Left lung (tissue), 10 donors: ENCODE results near the gene FMNL2. TPM values are rescaled to one million over a fixed set of nuclear protein-coding genes. Genes with fewer than 3 reads are reported as not detected.

Source experiments
- ATAC-seq: fragments of 200-7000 bp; cut with Tn5 transposase; one replicate; pipeline ENCODE4 v1.9.1; 2020; ENCODE audit warnings: moderate library complexity
- DNase-seq, 4 donors: peaks; one replicate each; pipeline ENCODE4 v3.0.0-alpha.2; 2013 to 2020
- H3K27ac ChIP-seq, 2 donors: fragments of 200-600 bp; sonication (generic) in 1 of 2; one replicate each; pipeline versions ENCODE4 v1.5.0 to v1.8.0; 2020 to 2021
- H3K27me3 ChIP-seq, 2 donors: fragments of 200-600 bp; sonication (generic) in 1 of 2; one replicate each; pipeline versions ENCODE4 v1.5.0 to v1.8.0; 2020 to 2021
- H3K36me3 ChIP-seq, 2 donors: fragments of 200-600 bp; sonication (generic) in 1 of 2; one replicate each; pipeline versions ENCODE4 v1.5.0 to v1.8.0; 2020 to 2021
- H3K4me1 ChIP-seq, 2 donors: fragments of 200-600 bp; one replicate each; pipeline ENCODE4 v1.8.0; 2021
- H3K4me3 ChIP-seq, 2 donors: fragments of 200-600 bp; sonication (generic) in 1 of 2; one replicate each; pipeline versions ENCODE4 v1.5.0 to v1.8.0; 2020 to 2021; ENCODE audit warnings: mild to moderate bottlenecking in 1 of 2
- H3K9me3 ChIP-seq, 2 donors: fragments of 200-600 bp; sonication (generic) in 1 of 2; one replicate each; pipeline versions ENCODE4 v1.5.0 to v1.8.0; 2020 to 2021
- intact Hi-C, 2 donors: fragments of 100-400 bp; cut with DNase I; formaldehyde crosslinking; loops; one replicate each; pipeline versions ENCODE4 v1.11.2 to v1.14.2; 2022
- polyA plus RNA-seq, 6 donors: library from polyadenylated mRNA; unstranded; fragments of 120-200 nt; gene quantifications; one replicate each; pipeline ENCODE4 v1.2.1, GENCODE V29; 2013; ENCODE audit not compliant: insufficient read length in 6 of 6
- total RNA-seq, 2 donors: library from RNA; stranded (reverse); fragmentation: NEBNext Ultra II Directional; extraction: Animal tissue kit (Norgen Biotek cat#: 25700); gene quantifications; one replicate each; pipeline ENCODE4 v1.2.1, GENCODE V29; 2021
- TF ChIP-seq, protein P1 (sequence below), 2 donors: fragments of 200-600 bp; sonication (generic) in 1 of 2; IDR thresholded peaks; one replicate each; pipeline versions ENCODE4 v1.5.0 to v1.8.0; 2021; ENCODE audit warnings: antibody characterized with exemption in 2 of 2
- donor health status: DM: no; HTN: yes; CAD: no.
- donor health status: DM: no; HTN: no; CAD: no.

Gene FMNL2
- total and polyA plus RNA-seq, 8 donors: 36.3 to 90.0 (median 77.7) TPM

DNA sequence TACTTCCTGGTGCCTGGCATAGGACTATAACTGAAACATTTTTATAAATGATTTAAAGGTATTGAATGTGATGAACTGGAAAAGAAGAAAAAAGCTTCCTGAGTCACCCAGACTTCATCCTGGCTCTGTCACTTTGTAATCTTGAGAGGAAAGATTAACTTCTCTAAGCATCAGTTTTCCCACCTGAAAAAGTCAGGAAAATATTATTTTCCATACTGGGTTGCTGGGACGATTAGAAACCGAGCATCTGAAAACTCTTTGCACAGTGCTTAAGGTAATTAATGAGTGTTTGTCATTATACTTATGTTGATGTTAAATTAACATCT lies 71.8 kb downstream of the FMNL2 start:
- no peak for DNase-seq
- Histone ChIP-seq H3K4me3 (peak overlapping the region in 1 of 2 donors; percentile 8), H3K4me1 (peaks cover 28 to 87% of the 10 kb centered on the region in 2 donors), H3K27me3 (no peaks in the 10 kb centered on the region), H3K9me3 (no peaks in the 10 kb centered on the region), H3K36me3 (no peaks in the 10 kb centered on the region), H3K27ac (peak overlapping the region; percentile 37 to 56)
- TF ChIP-seq, protein P1, sequence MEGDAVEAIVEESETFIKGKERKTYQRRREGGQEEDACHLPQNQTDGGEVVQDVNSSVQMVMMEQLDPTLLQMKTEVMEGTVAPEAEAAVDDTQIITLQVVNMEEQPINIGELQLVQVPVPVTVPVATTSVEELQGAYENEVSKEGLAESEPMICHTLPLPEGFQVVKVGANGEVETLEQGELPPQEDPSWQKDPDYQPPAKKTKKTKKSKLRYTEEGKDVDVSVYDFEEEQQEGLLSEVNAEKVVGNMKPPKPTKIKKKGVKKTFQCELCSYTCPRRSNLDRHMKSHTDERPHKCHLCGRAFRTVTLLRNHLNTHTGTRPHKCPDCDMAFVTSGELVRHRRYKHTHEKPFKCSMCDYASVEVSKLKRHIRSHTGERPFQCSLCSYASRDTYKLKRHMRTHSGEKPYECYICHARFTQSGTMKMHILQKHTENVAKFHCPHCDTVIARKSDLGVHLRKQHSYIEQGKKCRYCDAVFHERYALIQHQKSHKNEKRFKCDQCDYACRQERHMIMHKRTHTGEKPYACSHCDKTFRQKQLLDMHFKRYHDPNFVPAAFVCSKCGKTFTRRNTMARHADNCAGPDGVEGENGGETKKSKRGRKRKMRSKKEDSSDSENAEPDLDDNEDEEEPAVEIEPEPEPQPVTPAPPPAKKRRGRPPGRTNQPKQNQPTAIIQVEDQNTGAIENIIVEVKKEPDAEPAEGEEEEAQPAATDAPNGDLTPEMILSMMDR (IDR thresholded peaks at IDR 0.05): no peak
- intact Hi-C loops: no loop called here
- ATAC-seq: no peak

DNA sequence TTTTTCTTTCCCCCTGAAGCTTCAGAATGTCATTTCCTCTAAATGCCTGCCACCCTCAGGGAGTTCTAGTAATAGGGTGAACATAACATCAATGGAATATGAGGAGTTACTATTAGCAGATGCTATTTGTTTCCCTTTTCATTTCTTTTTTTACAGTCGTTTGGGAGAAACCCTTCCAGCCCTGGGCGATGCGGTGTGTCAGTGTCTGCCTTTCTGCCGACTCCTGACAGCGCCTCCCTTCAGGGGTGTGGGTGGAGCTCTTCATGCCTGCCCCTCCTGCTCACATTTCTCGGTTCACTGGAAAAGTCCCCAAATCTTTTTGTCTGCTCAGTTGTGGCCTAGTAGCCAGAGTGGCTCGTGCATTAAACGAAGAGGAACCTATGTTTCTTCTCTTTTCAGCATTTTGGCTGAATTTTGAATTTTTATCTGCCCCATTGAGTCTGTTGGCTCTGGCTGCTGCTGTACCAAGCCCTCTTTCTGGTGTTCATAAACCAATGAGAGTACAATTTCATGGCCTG lies 72.3 kb downstream of the FMNL2 start:
- Histone ChIP-seq H3K27me3 (no peaks in the 10 kb centered on the region), H3K27ac (peak overlapping the region; percentile 37 to 55), H3K9me3 (no peaks in the 10 kb centered on the region), H3K4me1 (peaks cover 28 to 85% of the 10 kb centered on the region in 2 donors), H3K36me3 (no peaks in the 10 kb centered on the region), H3K4me3 (peak overlapping the region in 1 of 2 donors; percentile 8)
- TF ChIP-seq, protein P1 (IDR thresholded peaks at IDR 0.05): no peak
- ATAC-seq (peak; percentile 77), DNase-seq (peak in 3 of 4 donors; percentile 32 to 75 (median 57))
- intact Hi-C loops: no loop called here

DNA sequence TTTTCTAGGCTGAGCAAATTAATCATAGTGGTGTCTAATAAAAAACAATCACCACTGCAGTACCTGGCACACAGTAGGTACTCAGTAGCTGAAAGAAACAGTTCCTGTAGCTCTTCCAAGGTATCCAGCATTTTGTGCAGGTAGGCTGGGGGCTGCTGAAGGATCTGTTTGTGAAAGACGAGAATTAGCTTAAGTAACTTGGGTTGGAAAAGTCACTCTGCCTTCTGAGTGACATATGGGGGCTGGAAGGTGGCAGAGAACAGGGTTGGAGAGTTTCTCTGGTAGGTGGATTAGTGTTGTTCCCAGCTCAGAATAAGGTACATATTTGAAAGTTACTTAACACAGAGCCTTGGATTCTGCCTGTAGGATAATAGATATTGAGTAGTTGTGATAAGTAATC lies 72.8 kb downstream of the FMNL2 start:
- no peak for DNase-seq

DNA sequence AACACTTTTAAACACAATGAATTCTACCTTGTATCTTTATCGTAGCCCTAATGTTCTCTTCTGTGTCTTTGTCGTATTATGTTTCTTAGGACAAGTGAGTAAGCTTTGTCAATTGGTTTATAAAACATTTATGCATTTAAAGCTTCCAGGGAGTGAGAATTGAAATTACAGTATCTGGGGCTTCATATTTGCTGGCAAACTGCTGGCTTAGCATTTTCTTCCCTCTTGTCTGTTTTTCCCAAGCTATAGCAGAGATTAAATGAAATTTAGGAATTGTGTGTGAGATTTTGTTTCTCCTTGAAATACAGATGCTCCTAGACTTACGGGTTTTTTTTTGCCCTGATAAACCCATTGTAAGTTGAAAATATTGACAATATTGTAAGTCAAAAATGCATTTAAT lies 73.3 kb downstream of the FMNL2 start:
- peaks cover 24 to 75% of the 10 kb centered on the region in 2 donors for H3K4me1 ChIP-seq
- TF ChIP-seq, protein P1 (IDR thresholded peaks at IDR 0.05): no peak
- ATAC-seq: no peak

More for the DNA sequence above, 72.8 kb downstream of the FMNL2 start:
- no peak for ATAC-seq
- peak overlapping the region; percentile 37 to 55 for H3K27ac ChIP-seq
- peaks cover 28 to 80% of the 10 kb centered on the region in 2 donors for H3K4me1 ChIP-seq
- TF ChIP-seq, protein P1 (IDR thresholded peaks at IDR 0.05): no peak
- intact Hi-C loops: no loop called here
- H3K9me3 ChIP-seq: no peaks in the 10 kb centered on the region
- H3K36me3 ChIP-seq: no peaks in the 10 kb centered on the region
- H3K4me3 ChIP-seq: no peak overlapping the region
- no peaks in the 10 kb centered on the region for H3K27me3 ChIP-seq

DNA sequence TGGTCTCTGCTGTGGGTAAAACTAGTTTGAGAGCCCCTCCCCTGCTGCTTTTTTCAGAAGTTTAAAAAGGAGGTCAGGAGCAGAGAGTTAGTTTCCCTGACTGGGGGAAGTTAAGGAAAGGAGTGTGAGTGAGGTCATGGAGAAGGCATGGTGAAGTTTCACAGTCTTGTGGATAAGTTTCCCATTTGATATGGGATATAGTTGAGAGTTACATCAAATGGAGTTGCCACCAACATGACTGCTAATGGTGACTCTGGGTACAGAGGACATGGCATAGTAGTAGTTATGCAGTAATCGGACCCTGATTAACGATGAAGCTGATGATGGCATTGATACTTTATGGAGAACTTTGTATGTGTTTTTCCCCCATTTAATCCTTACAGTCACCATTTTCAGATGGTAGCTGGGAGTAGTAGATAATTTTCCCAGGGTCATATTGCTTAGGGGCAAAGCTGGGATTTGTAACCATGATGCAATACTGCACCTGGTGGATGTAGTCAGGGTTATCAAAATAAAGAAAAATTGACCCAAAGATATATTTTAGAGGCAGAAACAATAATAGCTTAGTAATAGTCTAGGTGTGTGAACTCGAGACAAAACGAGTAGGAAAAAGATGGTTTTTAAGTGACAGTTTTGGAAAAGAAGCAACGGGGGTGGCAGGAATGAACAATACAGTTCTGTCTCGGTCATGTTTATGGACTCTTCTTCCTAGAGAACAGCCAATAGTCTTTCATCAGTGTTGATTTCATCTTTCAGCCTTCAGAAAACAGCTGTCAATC lies 74.6 kb downstream of the FMNL2 start:
- Histone ChIP-seq H3K36me3 (no peaks in the 10 kb centered on the region), H3K27me3 (no peaks in the 10 kb centered on the region), H3K9me3 (no peaks in the 10 kb centered on the region), H3K27ac (no peak overlapping the region), H3K4me3 (no peak overlapping the region), H3K4me1 (peaks cover 23 to 66% of the 10 kb centered on the region in 2 donors)
- TF ChIP-seq, protein P1 (IDR thresholded peaks at IDR 0.05): no peak
- ATAC-seq (no peak), DNase-seq (no peak)
- intact Hi-C loops: no loop called here

More for the DNA sequence above, 73.3 kb downstream of the FMNL2 start:
- H3K36me3 ChIP-seq: no peaks in the 10 kb centered on the region
- DNase-seq: no peak
- intact Hi-C loops: no loop called here
- H3K9me3 ChIP-seq: no peaks in the 10 kb centered on the region
- no peak overlapping the region for H3K4me3 ChIP-seq
- H3K27ac ChIP-seq: no peak overlapping the region
- no peaks in the 10 kb centered on the region for H3K27me3 ChIP-seq
